Raji (cell line): ENCODE data around the gene LIF.

Source experiments
- POLR2A ChIP-seq: IDR thresholded peaks from 2 replicates; pipeline ENCODE4 v1.6.1; 2011; ENCODE audit warnings: low read depth, low read length, control low read depth; ENCODE audit not compliant: insufficient read depth

Gene LIF

DNA sequence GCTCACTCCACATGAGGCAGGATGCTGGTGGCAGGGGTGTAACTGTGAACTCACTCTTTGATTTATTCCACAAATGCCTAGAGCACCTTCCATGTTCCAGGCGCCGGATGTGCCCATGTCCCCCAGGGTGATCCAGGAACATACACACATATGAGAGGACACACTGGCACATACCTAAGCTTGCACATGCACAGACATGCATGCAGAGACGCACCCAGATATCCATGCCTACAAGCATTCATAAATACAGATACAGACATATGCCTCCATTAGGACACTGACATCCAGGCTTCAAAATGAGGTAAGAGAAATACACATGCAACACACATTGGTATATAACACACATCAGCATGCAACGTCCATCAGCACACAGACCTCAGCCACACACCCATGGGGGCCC is 15.6 kb upstream of the LIF start:
- no peak for TF ChIP-seq POLR2A

DNA sequence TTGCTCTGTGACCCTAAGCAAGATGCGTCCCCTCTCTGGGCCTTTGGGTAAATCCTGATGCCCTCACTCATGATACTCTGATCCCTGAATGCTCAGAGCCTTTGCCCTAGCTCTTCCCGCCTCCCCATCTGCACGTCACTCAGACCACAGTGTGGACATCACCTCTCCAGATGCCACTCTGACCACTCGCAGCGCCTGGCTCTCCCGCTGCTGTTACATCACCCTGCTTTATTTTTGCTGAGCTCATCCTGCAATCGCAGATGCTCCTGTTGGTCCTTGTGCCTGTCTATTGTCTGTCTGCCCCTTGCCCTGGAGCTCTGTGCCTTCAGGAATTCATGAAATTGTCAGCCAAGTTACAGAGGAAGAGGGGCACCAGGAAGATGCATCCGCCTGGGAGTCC is 14.6 kb upstream of the LIF start:
- TF ChIP-seq POLR2A: no peak

DNA sequence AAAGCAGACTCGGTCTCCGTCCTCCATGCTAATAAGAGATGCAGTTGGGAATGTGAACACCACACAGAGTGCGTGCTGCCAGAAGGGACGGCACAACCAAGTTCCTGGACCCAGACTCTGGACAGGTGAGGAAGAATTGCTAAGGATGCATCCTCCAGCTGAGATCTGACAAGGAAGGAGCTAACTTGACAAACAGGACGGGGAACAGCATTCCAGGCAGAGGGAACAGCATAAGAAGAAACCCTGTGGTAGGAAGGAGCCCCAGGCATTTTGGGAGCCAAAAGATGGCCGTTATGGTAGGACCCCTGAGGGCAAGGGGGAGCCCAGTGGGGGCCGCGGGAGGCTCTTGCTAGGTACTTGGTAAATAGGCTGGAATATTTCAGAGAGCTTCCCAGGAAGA is 14.1 kb upstream of the LIF start:
- no peak for TF ChIP-seq POLR2A

DNA sequence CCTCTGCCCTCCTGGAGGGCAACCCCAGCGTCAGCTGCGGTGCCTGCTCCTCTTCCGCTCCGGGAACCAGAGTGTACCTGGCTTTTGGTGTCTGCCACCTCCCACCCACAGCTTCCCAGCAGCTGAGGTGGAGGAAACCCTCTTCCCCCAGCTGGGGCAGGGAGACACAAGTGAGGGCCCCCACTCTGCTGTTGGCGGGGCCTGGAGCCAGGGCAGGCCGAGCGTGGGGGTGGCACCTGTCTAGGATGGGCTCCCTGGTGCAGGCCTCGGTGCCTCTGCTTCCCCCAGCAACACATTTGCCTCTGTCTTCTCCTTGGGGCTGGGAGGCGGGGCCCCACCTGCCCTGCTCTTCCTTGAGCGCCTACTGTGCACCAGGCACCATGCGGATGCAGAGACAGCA is 13.7 kb upstream of the LIF start:
- no peak for TF ChIP-seq POLR2A

DNA sequence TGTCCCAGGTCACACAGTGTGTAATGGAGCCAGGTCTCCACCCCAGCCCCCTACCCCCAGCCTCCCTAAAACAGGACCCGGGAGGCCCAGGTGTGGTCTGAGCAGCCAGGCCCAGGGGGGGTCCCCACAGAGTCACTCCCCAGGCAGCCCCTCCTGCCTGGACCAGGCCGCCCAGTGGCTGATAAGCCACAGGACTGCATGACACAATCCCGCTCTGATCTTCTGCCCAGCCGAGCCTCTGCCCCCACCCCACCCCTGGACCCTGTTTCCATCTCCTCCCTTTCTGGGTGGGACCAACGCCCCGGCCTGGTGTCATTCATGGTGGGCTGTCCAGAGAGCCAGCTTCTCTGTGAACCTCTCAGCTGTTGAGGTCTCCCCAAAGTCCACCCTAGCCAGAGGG is 7.8 kb upstream of the LIF start:
- TF ChIP-seq POLR2A: no peak

DNA sequence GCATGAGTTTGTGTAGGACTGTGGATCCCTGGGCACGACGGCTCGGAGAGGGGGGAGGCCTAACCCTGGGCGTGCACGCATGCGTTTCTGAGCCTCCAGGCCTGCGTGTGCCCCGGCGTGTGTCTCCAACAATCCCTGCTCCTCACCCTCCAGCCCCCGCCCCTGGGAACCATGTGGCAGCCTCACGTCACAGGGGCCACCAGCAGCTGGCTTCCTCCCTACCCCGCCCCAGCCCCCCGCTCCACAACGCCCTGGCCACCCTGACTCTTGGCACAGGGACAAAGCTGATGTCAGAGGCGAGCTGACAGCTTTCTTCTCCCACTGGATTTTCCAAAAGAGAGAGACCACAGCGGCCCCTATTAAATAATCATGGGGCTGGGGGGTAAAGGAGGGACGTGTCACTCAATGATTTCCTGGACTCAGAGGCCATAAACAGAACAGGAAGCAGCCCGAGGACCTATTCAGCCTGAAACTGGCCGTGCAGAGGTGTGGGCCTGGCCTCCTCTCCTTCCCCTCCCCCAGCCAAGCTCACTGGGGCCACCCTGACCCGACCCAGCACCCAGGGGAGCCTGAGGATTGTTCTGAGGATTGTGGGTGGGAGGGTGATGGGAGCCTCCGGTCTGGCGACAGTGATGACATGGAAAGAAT is 6.8 kb upstream of the LIF start:
- TF ChIP-seq POLR2A: no peak

DNA sequence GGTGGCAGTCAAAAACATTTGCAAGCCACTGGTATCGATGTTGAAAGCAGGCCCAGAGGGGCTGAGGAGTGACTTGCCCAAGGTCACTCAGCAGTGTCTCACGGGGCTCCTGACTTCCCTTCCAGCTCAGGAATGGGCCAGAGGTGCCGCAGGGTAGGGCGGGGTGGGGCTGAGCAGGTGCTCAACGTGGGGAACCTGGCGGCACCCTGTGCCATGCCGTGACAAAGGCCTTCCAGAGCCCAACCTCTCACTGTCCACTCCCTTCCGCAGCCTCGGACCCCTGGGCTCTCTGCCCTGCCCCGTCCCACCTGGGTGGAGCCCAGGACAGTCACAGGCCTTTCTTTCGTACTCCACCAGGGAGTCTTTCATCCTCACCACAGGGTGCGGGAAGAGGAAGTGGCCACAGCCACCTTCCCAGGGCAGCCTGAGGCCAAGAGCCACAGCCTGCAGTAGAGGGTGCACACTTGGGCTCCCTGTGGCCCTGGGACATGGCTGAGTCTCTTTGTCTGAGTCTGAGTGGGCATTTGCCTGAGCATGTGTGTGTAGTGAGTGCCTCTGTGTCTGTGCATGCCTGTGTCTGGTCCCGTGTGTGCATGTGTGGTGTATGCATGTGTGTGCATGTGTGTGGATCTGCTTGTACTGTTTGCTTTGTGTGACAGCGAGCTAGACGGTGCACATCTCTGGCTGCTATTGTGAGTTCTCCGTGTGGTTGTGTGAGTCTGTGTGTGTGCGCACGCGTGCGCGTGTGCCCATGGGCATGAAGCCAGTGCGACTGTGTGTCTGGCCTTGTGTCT is 6.0 kb upstream of the LIF start:
- TF ChIP-seq POLR2A: no peak

DNA sequence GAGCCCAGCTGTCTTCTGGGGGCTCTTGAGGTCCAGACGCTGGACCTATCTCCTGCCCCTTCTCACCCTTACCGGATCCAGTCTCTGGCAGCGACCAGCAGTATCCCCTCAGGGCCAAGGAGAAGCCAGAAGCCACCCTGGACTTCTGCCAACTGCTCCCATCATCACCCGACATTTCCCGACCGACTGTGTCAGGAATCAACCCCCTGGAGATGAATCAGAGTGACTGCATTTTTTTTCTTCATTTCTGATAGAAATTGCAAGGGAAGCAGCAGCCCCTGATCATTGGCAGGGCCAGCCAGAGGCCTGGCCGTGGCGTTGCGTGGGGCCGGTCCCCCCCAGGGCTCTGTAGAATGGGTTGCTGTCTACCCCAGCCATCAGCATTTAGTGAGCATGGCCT is 5.2 kb upstream of the LIF start:
- no peak for TF ChIP-seq POLR2A

DNA sequence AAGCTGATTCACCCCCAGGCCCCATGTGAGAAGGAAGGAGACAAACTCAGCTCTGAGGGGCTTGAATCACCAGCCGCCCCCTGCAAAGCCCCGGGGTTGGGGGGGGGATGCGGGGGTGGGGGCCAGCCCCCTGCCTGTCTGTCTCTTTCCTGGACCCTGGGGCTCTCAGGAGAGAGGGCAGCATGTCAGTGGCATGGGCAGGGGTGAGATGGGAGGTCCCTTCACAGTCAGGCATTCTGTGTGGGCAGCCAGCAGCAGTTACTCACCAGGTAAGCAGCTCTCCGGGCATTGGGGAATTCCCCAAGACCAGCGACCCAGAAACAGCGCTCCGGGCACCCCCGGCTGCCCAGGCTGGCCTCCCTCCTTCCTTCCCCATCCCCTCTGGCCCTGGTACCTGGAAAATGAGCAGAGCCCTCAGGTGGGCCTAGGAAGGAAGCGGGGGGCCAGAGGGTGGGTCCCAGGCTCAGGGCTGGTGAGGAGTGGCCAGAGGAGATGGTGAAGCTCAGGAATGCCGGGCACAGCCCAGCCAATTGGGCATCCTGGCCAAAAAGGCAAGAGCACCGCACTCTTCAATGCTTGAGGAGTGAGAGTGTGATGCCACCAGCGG is 4.2 kb upstream of the LIF start:
- TF ChIP-seq POLR2A: no peak

DNA sequence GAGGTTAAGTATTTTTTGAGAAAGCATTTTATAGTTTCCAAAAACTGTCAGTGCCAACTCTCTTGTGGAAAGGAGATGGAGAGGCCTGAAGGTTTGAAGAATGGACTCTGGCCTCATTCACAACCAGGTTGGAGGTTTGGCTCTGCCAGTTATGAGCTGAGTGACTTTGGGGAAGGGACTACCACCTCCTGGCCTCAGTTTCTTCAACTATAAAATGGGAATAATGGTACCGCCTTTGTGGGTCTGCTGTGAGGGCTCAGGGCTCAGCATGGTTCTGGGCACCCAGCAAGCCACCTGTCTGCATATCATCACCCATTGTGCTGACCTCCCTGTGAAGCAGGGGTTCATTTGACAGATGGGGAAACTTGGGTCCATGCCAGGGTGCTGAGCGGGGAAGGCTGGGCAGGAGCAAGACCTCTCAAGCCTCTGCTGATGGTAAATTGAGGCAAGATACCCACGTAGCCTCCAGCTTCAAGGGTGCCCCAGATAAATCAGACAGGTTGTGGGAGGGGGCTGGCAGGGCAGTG is 3.5 kb upstream of the LIF start:
- TF ChIP-seq POLR2A: no peak

DNA sequence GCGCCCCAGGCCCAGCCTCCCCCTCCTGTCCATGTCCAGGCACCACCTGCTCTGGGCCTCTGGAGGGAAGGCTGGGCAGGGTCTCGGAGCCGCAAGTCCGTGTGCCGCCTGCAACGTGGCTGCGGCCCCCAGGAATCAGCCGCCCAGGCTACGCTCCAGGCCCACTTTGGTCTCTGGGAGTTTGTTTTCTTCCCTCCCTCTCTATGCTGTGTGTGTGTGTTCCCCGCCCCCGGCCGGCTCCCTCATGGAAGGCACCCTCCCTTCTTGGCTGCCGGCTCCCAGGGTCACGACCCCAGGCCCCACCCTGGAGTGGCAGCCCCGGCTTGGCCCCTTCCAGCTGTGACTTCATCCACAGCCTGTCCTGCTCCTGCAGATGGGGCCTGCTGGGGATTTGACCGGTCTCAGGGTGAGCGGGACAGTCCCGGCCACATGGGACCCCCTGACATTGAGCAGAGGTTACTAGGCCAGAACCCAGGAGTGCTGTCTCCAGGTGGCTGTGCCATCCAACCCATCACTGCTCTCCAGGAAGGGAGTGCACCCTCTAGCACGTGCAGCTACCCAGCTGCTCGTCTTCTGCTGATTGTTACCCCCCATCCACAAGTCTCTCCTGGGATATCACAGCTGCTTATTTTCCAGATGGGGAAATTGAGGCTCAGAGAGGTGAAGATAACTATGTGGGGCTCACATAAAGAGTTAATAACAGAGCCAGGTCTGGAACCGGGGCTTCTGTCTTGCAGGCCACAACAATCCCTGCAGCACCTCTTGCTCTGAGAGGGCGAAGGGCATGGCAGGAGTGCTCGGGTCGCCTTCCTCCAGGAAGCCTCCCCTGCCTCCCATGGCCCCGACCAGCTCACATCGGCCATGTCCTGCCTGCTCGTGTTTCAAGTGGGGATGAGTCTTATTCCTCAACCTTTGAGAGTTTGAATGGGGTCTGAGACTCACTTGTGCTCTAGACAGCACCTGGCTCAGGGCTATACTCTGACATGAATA is 2.8 kb upstream of the LIF start:
- TF ChIP-seq POLR2A: no peak

DNA sequence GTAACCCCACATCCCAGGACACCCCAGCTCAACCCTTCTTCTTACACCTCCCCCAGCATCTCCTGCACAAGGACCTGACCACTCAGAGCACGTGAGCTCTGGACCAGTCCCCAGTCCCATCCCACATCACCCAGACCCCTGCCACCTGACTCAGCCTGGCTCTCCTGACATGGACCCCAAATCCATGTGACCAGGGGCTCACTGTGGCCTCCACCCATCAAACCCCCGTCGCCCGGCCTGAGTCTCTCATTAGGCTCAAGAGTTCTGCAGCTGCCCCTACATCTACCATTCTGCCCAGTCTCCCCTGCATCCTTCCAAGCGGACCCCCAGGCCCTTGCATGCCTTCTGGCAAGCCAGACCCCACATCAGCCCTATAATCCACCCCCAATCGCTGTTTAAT is 1.9 kb upstream of the LIF start:
- no peak for TF ChIP-seq POLR2A

DNA sequence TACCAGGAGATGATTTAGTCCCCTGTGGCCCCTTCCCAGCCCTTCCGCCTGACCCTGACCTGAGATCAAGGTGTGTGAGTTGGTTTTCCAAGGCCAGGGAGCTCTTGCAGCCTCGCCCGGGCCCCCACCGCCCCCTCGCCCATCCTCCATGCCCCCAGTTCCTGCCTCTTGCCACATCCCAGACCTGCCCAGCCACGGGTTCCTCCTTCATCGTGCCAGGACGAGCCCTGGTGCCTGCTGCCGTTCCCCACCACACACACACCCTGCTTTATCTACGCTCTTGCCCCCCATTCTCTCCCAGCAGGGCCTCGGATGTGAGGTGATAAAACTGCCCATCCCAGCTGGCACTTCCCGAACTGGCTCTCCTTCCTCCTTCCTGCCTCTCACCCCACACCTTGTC is 1.4 kb upstream of the LIF start:
- TF ChIP-seq POLR2A: no peak

DNA sequence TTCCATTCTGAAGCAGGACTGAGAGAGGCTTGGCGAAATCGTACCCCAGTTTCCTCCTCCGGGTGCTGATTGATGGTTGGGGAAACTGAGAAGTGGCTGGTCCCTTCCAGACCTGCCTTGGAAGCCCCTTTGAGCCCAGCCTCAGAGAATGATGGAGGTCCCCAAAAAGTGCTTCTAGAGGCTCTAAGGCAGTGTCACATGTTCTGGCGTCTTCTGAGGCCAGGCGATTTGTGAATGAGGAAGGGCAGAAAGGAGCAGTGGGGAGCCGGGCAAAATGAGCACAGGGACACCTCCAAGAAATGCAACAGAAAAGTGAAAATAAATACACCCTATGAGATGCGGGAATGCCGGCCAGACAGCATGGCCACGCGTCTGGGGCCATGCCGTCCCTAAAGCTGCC is 1.0 kb upstream of the LIF start:
- no peak for TF ChIP-seq POLR2A

DNA sequence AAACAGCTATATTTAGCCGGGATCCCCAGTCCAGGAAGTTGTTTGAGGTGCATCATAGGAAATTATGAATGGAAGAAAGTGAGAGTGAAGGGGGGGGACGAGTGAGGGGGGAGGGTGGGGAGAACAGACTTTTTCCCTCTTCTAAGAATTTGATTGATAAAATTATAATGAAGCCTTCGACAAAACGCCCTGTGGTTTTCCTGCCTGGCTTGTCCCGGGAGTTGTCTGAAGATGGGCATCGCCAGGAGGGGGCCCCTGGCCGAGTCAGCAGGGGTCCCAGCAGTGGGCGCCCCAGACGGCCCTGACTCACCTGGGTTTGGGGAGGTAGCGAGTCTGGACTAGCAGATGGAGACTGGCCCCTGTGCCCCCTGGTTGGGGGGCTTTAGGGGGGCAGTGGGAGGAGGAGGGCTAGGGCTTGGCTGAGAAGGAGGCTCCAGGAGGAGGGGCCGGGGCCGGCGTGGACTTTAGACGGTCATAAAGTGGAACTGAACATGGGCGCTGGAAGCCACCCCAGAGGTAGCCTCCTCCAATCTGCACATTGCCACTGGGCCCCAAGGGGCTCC is 336 bp upstream of the LIF start:
- TF ChIP-seq POLR2A: no peak
